Measurements from ENCODE around the gene RAMP3.

RAMP3 gene

GRCh38 chr7:45125193-45125904, 32.2 kb upstream of the RAMP3 start:
- H3K4me2 ChIP-seq: no peak overlapping the region
- no peak overlapping the region for H3K9ac ChIP-seq
- no peak overlapping the region for H3K27ac ChIP-seq
- H2AFZ ChIP-seq (ENCODE audit: low read depth): no peak overlapping the region
- H4K20me1 ChIP-seq (ENCODE audit: insufficient read depth): no peaks in the 10 kb centered on the region
- H3K4me1 ChIP-seq (ENCODE audit: low read depth, poor library complexity, severe bottlenecking): no peaks in the 10 kb centered on the region
- no peaks in the 10 kb centered on the region for H3K79me2 ChIP-seq (ENCODE audit: insufficient read depth, low read depth)
- no peak for TF ChIP-seq CTCF (conservative IDR thresholded peaks at IDR 0.05; ENCODE audit: low read depth, low read length)
- H3K4me3 ChIP-seq (IDR thresholded peaks at IDR 0.05; ENCODE audit: insufficient read depth, low read depth, low read length): no peak overlapping the region
- H3K27me3 ChIP-seq (ENCODE audit: insufficient read depth, low read depth): no peaks in the 10 kb centered on the region
- no peaks in the 10 kb centered on the region for H3K36me3 ChIP-seq (ENCODE audit: insufficient read depth)

GRCh38 chr7:45126201-45126600, 31.4 kb upstream of the RAMP3 start:
- Histone ChIP-seq H3K4me2 (no peak overlapping the region), H3K27ac (no peak overlapping the region), H3K36me3 (ENCODE audit: insufficient read depth) (no peaks in the 10 kb centered on the region), H2AFZ (ENCODE audit: low read depth) (no peak overlapping the region), H3K27me3 (ENCODE audit: insufficient read depth, low read depth) (no peaks in the 10 kb centered on the region), H4K20me1 (ENCODE audit: insufficient read depth) (no peaks in the 10 kb centered on the region), H3K4me1 (ENCODE audit: low read depth, poor library complexity, severe bottlenecking) (no peaks in the 10 kb centered on the region), H3K4me3 (IDR thresholded peaks at IDR 0.05; ENCODE audit: insufficient read depth, low read depth, low read length) (no peak overlapping the region), H3K9ac (no peak overlapping the region), H3K79me2 (ENCODE audit: insufficient read depth, low read depth) (no peaks in the 10 kb centered on the region)
- TF ChIP-seq CTCF (conservative IDR thresholded peaks at IDR 0.05; ENCODE audit: low read depth, low read length): no peak

- Histone ChIP-seq H3K9ac (no peak overlapping the region), H3K4me2 (no peak overlapping the region), H3K27me3 (ENCODE audit: insufficient read depth, low read depth) (no peaks in the 10 kb centered on the region), H3K27ac (no peak overlapping the region), H3K79me2 (ENCODE audit: insufficient read depth, low read depth) (no peaks in the 10 kb centered on the region), H3K4me3 (IDR thresholded peaks at IDR 0.05; ENCODE audit: insufficient read depth, low read depth, low read length) (no peak overlapping the region), H3K4me1 (ENCODE audit: low read depth, poor library complexity, severe bottlenecking) (no peaks in the 10 kb centered on the region), H4K20me1 (ENCODE audit: insufficient read depth) (no peaks in the 10 kb centered on the region), H2AFZ (ENCODE audit: low read depth) (no peak overlapping the region), H3K36me3 (ENCODE audit: insufficient read depth) (no peaks in the 10 kb centered on the region)
- TF ChIP-seq CTCF (conservative IDR thresholded peaks at IDR 0.05; ENCODE audit: low read depth, low read length): no peak
These were observed 30.7 kb upstream of the RAMP3 start for GRCh38 chr7:45126920-45127319.

- Histone ChIP-seq H3K4me3 (IDR thresholded peaks at IDR 0.05; ENCODE audit: insufficient read depth, low read depth, low read length) (no peak overlapping the region), H3K4me2 (no peak overlapping the region), H3K79me2 (ENCODE audit: insufficient read depth, low read depth) (no peaks in the 10 kb centered on the region), H3K9ac (no peak overlapping the region), H3K36me3 (ENCODE audit: insufficient read depth) (no peaks in the 10 kb centered on the region), H3K4me1 (ENCODE audit: low read depth, poor library complexity, severe bottlenecking) (no peaks in the 10 kb centered on the region), H2AFZ (ENCODE audit: low read depth) (no peak overlapping the region), H3K27me3 (ENCODE audit: insufficient read depth, low read depth) (no peaks in the 10 kb centered on the region), H3K27ac (no peak overlapping the region), H4K20me1 (ENCODE audit: insufficient read depth) (no peaks in the 10 kb centered on the region)
- no peak for TF ChIP-seq CTCF (conservative IDR thresholded peaks at IDR 0.05; ENCODE audit: low read depth, low read length)
These were observed 28.3 kb upstream of the RAMP3 start for GRCh38 chr7:45129181-45129800.
